Hepatocyte (in vitro differentiated cells): ENCODE measurements around the gene XXYLT1. TPM values are rescaled to one million over a fixed set of nuclear protein-coding genes. Genes with fewer than 3 reads are reported as not detected.

Experiments used
- DNase-seq: peaks from one replicate; pipeline ENCODE4 v3.0.0-alpha.2; 2016; ENCODE audit warnings: low spot score
- H2AFZ ChIP-seq: fragments of 200-600 bp; sonication (generic); 2 replicates; pipeline ENCODE4 v1.6.0; 2016; ENCODE audit warnings: antibody characterized with exemption, mild to moderate bottlenecking
- H3K27ac ChIP-seq: fragments of 200-600 bp; sonication (generic); 2 replicates; pipeline ENCODE4 v1.5.1; 2016; ENCODE audit warnings: mild to moderate bottlenecking
- H3K27me3 ChIP-seq: fragments of 200-600 bp; sonication (generic); 2 replicates; pipeline ENCODE4 v1.6.1; 2016
- H3K36me3 ChIP-seq: fragments of 200-600 bp; sonication (generic); replicated peaks from 2 replicates; pipeline ENCODE4 v1.5.1; 2016; ENCODE audit warnings: low read depth; ENCODE audit not compliant: insufficient read depth
- H3K4me1 ChIP-seq: fragments of 200-600 bp; sonication (generic); 2 replicates; pipeline ENCODE4 v1.5.1; 2016; ENCODE audit warnings: mild to moderate bottlenecking, moderate library complexity; ENCODE audit not compliant: insufficient read depth
- H3K4me2 ChIP-seq: fragments of 200-600 bp; sonication (generic); 2 replicates; pipeline ENCODE4 v1.6.0; 2016
- H3K4me3 ChIP-seq: fragments of 200-600 bp; sonication (generic); 2 replicates; pipeline ENCODE4 v1.5.1; 2016; ENCODE audit warnings: mild to moderate bottlenecking
- H3K79me2 ChIP-seq: fragments of 200-600 bp; sonication (generic); 2 replicates; pipeline ENCODE4 v1.6.0; 2017; ENCODE audit warnings: mild to moderate bottlenecking
- H3K9me2 ChIP-seq: fragments of 200-600 bp; sonication (generic); replicated peaks from 2 replicates; pipeline ENCODE4 v1.6.0; 2017; ENCODE audit warnings: mild to moderate bottlenecking; ENCODE audit not compliant: insufficient read depth
- H3K9me3 ChIP-seq: fragments of 200-600 bp; sonication (generic); 2 replicates; pipeline ENCODE4 v1.5.1; 2016; ENCODE audit warnings: low read depth, mild to moderate bottlenecking
- H4K20me1 ChIP-seq: fragments of 200-600 bp; sonication (generic); 2 replicates; pipeline ENCODE4 v1.6.0; 2016; ENCODE audit warnings: mild to moderate bottlenecking; ENCODE audit not compliant: insufficient read depth, poor library complexity, severe bottlenecking
- CTCF ChIP-seq: fragments of 200-600 bp; sonication (generic); IDR thresholded peaks from 2 replicates; pipeline ENCODE4 v1.5.1; 2016; ENCODE audit warnings: antibody characterized with exemption, mild to moderate bottlenecking; ENCODE audit not compliant: poor library complexity
- EZH2 ChIP-seq: fragments of 200-600 bp; sonication (generic); IDR thresholded peaks from 2 replicates; pipeline ENCODE4 v1.6.1; 2016; ENCODE audit warnings: antibody characterized with exemption, mild to moderate bottlenecking, borderline replicate concordance
- EZH2phosphoT487 ChIP-seq: fragments of 200-600 bp; sonication (generic); IDR thresholded peaks from one replicate; pipeline ENCODE4 v1.6.1; 2018; ENCODE audit warnings: antibody characterized with exemption, mild to moderate bottlenecking, low read depth, moderate library complexity; ENCODE audit not compliant: unreplicated experiment, severe bottlenecking
- WGBS: methylation state at CpG from one replicate; pipeline ENCODE4 v1.1.6; 2016; ENCODE audit warnings: low lambda C conversion rate; ENCODE audit errors: missing lambda C conversion rate; 5-methylcytosine and 5-hydroxymethylcytosine counted together
- polyA plus RNA-seq: library from polyadenylated mRNA; unstranded; fragments of >200 nt; fragmentation: Nextera tagmentation; extraction: Ambion mirVana; gene quantifications from 2 replicates; pipeline ENCODE4 v1.2.1, GENCODE V29; 2016
- total RNA-seq: library from RNA; depleted of rRNA; stranded (reverse); fragments of >200 nt; gene quantifications from 2 replicates; pipeline ENCODE4 v1.2.3, GENCODE V29; 2014

The XXYLT1 gene
- total and polyA plus RNA-seq, 2 experiments from 2014 or later: 20.9 to 25.6 TPM

DNA sequence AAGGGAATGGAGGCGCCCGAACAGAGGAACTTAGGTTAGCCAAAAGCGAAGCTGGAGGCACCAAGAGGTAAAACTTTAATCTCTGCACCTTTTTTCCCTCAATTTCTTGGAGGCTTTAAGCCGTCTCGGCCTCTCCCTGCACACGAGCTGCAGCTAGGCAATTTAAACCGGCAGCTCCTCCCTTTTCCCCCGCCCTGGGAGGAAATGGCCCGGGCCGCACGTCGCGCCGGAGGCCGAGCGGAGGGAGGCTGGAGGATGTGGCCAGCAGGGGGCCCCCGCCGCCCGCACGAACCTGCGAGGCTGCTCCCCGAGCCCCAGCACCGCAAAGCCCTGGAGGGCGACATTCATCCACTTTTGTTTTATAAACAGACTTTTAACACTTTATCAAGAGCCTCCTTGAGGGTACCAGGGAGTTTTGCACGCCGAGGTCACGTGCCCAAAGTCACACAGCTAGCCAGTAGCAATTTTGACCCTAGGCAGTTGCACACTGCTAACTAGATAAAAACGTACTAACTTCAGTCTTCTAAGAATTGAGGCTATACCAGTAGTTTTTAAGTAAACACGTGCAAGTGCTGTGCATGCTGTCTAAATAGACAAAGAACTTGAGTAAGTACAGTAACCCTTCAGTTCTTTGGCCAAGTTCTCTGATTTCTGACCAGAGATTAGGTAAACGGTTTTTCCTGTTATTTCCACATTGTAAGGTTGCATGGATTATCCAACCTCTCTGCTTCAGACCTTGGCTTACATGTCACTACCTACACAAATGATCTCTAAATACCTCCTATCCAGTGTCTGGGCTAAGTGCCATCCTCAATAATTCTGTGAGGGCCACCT is 668 bp upstream of the XXYLT1 start:
- peak overlapping the region; percentile 92 for H2AFZ ChIP-seq
- no peaks in the 10 kb centered on the region for H3K9me2 ChIP-seq
- TF ChIP-seq CTCF: peak; percentile 99
- no peak for TF ChIP-seq EZH2
- H3K4me1 ChIP-seq: peaks cover 13% of the 10 kb centered on the region
- no peaks in the 10 kb centered on the region for H3K36me3 ChIP-seq
- H3K27ac ChIP-seq: peak overlapping the region; percentile 87
- H3K79me2 ChIP-seq: peaks cover 22% of the 10 kb centered on the region
- H3K9me3 ChIP-seq: no peaks in the 10 kb centered on the region
- H4K20me1 ChIP-seq: no peaks in the 10 kb centered on the region
- no peaks in the 10 kb centered on the region for H3K27me3 ChIP-seq
- peak overlapping the region; percentile 100 for H3K4me2 ChIP-seq
- WGBS: 2% methylated on average over 29 of the region's 30 CpGs
- H3K4me3 ChIP-seq: peak overlapping the region; percentile 92
- peak; percentile 95 for DNase-seq

GRCh38 chr3:195270079-195270816 is 711 bp downstream of the XXYLT1 start:
- no peaks in the 10 kb centered on the region for H3K36me3 ChIP-seq
- H3K9me2 ChIP-seq: no peaks in the 10 kb centered on the region
- peak overlapping the region; percentile 100 for H3K4me2 ChIP-seq
- H3K27ac ChIP-seq: peak overlapping the region; percentile 87
- 2% methylated on average over 52 of the region's 52 CpGs for WGBS
- no peaks in the 10 kb centered on the region for H3K9me3 ChIP-seq
- H3K79me2 ChIP-seq: peaks cover 33% of the 10 kb centered on the region
- H3K4me1 ChIP-seq: peaks cover 13% of the 10 kb centered on the region
- peak overlapping the region; percentile 92 for H2AFZ ChIP-seq
- no peaks in the 10 kb centered on the region for H4K20me1 ChIP-seq
- peak; percentile 63 for DNase-seq
- peak overlapping the region; percentile 92 for H3K4me3 ChIP-seq
- TF ChIP-seq EZH2phosphoT487 (no peak), EZH2 (no peak)
- no peaks in the 10 kb centered on the region for H3K27me3 ChIP-seq

GRCh38 chr3:195269375-195270078 is 1.4 kb downstream of the XXYLT1 start:
- Histone ChIP-seq H3K27me3 (no peaks in the 10 kb centered on the region), H2AFZ (peak overlapping the region; percentile 92), H3K9me3 (no peaks in the 10 kb centered on the region), H3K4me1 (peaks cover 13% of the 10 kb centered on the region), H3K27ac (peak overlapping the region; percentile 87), H3K79me2 (peaks cover 33% of the 10 kb centered on the region), H4K20me1 (no peaks in the 10 kb centered on the region), H3K4me3 (peak overlapping the region; percentile 92), H3K4me2 (peak overlapping the region; percentile 100), H3K9me2 (no peaks in the 10 kb centered on the region), H3K36me3 (no peaks in the 10 kb centered on the region)
- no peak for DNase-seq
- 42% methylated on average over 5 of the region's 5 CpGs for WGBS
- no peak for TF ChIP-seq EZH2
- TF ChIP-seq CTCF: no peak
